ENCODE measurements around the gene OSGEP. TPM values are rescaled to one million over a fixed set of nuclear protein-coding genes. Genes with fewer than 3 reads are reported as not detected.
"Not testable (repeated sequence)": the region's sequence is repeated elsewhere in the genome, so short reads cannot be mapped to it uniquely, and the experiment has no call there.

Gene OSGEP
- total RNA-seq, 1 experiment from 2014 or later = 46.2 TPM

DNA sequence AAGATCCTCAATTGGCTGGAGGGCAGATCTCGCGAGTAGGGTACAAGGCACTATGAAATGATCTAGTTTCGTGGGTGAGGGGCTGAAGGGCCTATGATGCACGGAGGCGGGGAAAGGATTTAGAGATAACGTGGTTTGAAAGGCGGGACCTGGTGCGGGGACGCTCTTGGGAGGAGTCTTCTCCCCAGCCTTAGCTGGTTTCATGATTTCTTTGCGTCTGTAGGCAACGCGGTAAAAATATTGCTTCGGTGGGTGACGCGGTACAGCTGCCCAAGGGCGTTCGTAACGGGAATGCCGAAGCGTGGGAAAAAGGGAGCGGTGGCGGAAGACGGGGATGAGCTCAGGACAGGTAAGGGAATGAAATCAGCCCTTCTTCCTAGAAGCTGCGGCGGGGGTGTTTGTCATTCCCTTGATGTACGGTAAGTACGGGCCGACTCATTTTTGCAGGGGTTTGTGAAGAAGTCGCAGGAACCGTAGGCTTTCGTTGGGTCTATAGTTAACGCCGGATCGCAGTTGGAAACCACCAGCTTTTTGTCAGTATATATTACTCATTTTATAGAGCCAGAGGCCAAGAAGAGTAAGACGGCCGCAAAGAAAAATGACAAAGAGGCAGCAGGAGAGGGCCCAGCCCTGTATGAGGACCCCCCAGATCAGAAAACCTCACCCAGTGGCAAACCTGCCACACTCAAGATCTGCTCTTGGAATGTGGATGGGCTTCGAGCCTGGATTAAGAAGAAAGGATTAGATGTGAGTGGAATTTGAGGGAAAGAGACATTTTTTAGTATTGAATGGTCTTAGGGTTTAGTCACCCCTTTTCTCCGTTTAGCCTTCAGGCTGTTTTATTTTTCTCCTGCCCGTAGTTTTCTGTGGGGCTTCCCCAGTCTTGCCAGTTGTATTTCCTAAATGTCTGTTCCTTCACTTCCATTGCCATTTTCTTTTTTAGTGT lies 1.0 kb upstream of the OSGEP start:
- intact Hi-C loops (cut with micrococcal nuclease; ENCODE audit: unreplicated experiment) = loop anchor here (1.0 to 5.0 kb wide), 3 partner anchors 41 to 154 kb away; partner anchors contain the start of gene PARP2

DNA sequence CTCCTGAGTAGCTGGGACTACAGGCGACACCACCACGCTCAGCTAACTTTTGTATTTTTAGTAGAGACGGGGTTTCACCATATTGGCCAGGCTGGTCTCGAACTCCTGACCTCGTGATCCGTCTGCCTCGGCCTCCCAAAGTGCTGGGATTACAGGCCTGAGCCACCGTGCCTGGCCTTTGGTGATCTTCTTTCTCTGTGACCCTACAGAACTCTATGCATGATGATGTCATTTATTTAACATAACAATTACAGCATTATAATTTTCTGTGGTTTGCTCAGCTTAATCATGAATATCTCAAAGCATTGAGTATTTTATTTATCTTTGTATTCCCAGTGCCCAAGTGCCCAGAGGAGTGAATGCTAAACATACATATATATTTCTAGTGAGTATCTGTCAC lies 1.8 kb downstream of the OSGEP start:
- BruUV-seq (replicated peaks) = not testable (repeated sequence)

More for the DNA sequence above, 1.0 kb upstream of the OSGEP start:
- Mint-ChIP-seq H3K4me3 (ENCODE audit: low read depth, unreplicated experiment) (no peak overlapping the region), H3K27me3 (ENCODE audit: unreplicated experiment) (no peaks in the 10 kb centered on the region), H3K9me3 (ENCODE audit: low read depth, unreplicated experiment) (no peaks in the 10 kb centered on the region), H3K27ac (ENCODE audit: unreplicated experiment) (no peak overlapping the region), H3K4me1 (ENCODE audit: low read depth, unreplicated experiment) (peaks cover 11% of the 10 kb centered on the region), H3K36me3 (ENCODE audit: insufficient read depth, unreplicated experiment) (peaks cover 26% of the 10 kb centered on the region)
- BruUV-seq (replicated peaks) = TSS peak; percentile 82
- CTCF ChIA-PET = interaction anchor here (0.6 to 2.4 kb wide), 6 partner anchors 14 to 542 kb away, joined by 3 to 14 read pairs (median 4); partner anchors contain the start of genes PARP2 and PNP
- no peak for DNase-seq
- TF ChIP-seq, protein P1, sequence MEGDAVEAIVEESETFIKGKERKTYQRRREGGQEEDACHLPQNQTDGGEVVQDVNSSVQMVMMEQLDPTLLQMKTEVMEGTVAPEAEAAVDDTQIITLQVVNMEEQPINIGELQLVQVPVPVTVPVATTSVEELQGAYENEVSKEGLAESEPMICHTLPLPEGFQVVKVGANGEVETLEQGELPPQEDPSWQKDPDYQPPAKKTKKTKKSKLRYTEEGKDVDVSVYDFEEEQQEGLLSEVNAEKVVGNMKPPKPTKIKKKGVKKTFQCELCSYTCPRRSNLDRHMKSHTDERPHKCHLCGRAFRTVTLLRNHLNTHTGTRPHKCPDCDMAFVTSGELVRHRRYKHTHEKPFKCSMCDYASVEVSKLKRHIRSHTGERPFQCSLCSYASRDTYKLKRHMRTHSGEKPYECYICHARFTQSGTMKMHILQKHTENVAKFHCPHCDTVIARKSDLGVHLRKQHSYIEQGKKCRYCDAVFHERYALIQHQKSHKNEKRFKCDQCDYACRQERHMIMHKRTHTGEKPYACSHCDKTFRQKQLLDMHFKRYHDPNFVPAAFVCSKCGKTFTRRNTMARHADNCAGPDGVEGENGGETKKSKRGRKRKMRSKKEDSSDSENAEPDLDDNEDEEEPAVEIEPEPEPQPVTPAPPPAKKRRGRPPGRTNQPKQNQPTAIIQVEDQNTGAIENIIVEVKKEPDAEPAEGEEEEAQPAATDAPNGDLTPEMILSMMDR (IDR thresholded peaks at IDR 0.05; ENCODE audit: unreplicated experiment) = no peak

DNA sequence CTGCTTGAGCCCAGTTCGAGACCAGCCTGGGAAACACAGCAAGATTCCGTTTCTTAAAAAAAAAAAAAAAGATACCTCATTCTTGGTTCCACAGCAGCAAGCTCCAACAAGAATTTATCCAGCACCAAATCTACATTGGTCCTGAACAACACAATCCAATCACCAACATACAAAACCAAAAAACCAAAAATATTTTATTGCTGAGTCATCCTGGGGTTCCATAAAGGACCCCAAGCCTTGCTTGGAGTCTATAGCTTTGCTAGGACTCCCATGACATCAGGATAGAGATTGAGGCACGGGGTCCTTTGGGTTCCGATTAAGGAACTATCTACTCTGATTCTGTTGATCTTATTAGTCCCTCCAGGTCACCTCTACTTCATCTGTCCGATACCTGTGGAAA lies 7.7 kb downstream of the OSGEP start:
- Mint-ChIP-seq H3K9me3 (ENCODE audit: low read depth, unreplicated experiment) (no peaks in the 10 kb centered on the region), H3K27ac (ENCODE audit: unreplicated experiment) (no peak overlapping the region), H3K4me1 (ENCODE audit: low read depth, unreplicated experiment) (no peaks in the 10 kb centered on the region), H3K4me3 (ENCODE audit: low read depth, unreplicated experiment) (no peak overlapping the region), H3K36me3 (ENCODE audit: insufficient read depth, unreplicated experiment) (peaks cover 11% of the 10 kb centered on the region), H3K27me3 (ENCODE audit: unreplicated experiment) (no peaks in the 10 kb centered on the region)
- intact Hi-C loops (cut with micrococcal nuclease; ENCODE audit: unreplicated experiment) = no loop called here
- no peak for DNase-seq
- CTCF ChIA-PET = no interaction called here
- BruUV-seq (replicated peaks) = no TSS peak
- TF ChIP-seq, protein P1 (IDR thresholded peaks at IDR 0.05; ENCODE audit: unreplicated experiment) = no peak

More for the DNA sequence above, 1.8 kb downstream of the OSGEP start:
- CTCF ChIA-PET; H3K27me3 Mint-ChIP-seq (ENCODE audit: unreplicated experiment); H3K4me3 Mint-ChIP-seq (ENCODE audit: low read depth, unreplicated experiment); intact Hi-C loops (cut with micrococcal nuclease; ENCODE audit: unreplicated experiment); H3K27ac Mint-ChIP-seq (ENCODE audit: unreplicated experiment); DNase-seq; H3K4me1 Mint-ChIP-seq (ENCODE audit: low read depth, unreplicated experiment); H3K9me3 Mint-ChIP-seq (ENCODE audit: low read depth, unreplicated experiment): not testable (repeated sequence)
- H3K36me3 Mint-ChIP-seq (ENCODE audit: insufficient read depth, unreplicated experiment) = peaks cover 10% of the 10 kb centered on the region

DNA sequence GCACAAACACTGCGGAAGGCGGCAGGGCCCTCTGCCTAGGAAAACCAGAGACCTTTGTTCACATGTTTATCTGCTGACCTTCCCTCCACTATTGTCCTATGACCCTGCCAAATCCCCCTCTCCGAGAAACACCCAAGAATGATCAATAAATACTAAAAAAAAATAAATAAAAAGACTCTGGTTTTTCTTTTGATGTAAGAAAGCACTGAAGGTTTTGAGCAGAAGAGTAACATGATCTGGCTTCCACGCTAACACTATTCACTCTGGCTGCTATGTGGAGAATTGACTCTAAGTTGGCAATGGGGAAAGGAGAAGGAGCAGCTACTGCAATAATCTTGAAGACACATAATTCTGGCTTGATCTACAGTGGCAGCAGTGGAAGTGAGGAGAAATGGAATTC lies 11.0 kb downstream of the OSGEP start:
- intact Hi-C loops (cut with micrococcal nuclease; ENCODE audit: unreplicated experiment); H3K9me3 Mint-ChIP-seq (ENCODE audit: low read depth, unreplicated experiment); CTCF ChIA-PET; BruUV-seq (replicated peaks); H3K4me1 Mint-ChIP-seq (ENCODE audit: low read depth, unreplicated experiment); H3K27me3 Mint-ChIP-seq (ENCODE audit: unreplicated experiment); H3K27ac Mint-ChIP-seq (ENCODE audit: unreplicated experiment); H3K4me3 Mint-ChIP-seq (ENCODE audit: low read depth, unreplicated experiment); H3K36me3 Mint-ChIP-seq (ENCODE audit: insufficient read depth, unreplicated experiment); DNase-seq: not testable (repeated sequence)

DNA sequence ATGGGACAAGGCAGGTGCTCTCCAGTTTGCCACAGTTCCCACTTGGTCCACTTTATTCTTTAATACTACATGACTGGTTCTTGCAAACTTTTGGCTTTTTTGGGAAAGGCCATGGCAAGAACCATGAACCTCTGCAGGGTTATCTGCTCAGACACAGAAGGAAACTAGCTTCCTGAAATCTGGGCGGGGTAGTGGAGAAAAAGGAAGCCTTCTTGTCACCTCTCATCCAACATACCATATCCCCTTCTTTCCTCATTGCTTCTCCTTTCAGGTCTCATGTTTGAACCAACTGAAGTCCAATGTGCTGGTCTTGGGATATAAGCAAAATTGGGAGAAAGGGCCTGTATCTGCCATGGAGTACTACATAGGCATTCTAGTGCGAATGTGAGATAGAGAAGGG lies 13.2 kb downstream of the OSGEP start:
- no peak for DNase-seq
- CTCF ChIA-PET = no interaction called here
- Mint-ChIP-seq H3K4me1 (ENCODE audit: low read depth, unreplicated experiment) (no peaks in the 10 kb centered on the region), H3K36me3 (ENCODE audit: insufficient read depth, unreplicated experiment) (no peaks in the 10 kb centered on the region), H3K9me3 (ENCODE audit: low read depth, unreplicated experiment) (no peaks in the 10 kb centered on the region), H3K27me3 (ENCODE audit: unreplicated experiment) (peaks cover 15% of the 10 kb centered on the region), H3K4me3 (ENCODE audit: low read depth, unreplicated experiment) (no peak overlapping the region), H3K27ac (ENCODE audit: unreplicated experiment) (no peak overlapping the region)
- BruUV-seq (replicated peaks) = no TSS peak
- TF ChIP-seq, protein P1 (IDR thresholded peaks at IDR 0.05; ENCODE audit: unreplicated experiment) = no peak
- intact Hi-C loops (cut with micrococcal nuclease; ENCODE audit: unreplicated experiment) = no loop called here
